BLaER1 treated with 17β-estradiol and CSF1 and Interleukin-3, amounts not matched to agents 10 nM and 100 nM (cell line): ENCODE results near the gene SLC2A8.
A peak's percentile ranks its signal among the peaks of the same experiment; 100 is the strongest.

ENCODE experiments used
- H3K27ac ChIP-seq, 11 experiments: shearing (Covaris generic); formaldehyde crosslinking; 2 replicates each; pipeline ENCODE4 v1.8.1; 2022
- H3K27me3 ChIP-seq, 11 experiments: shearing (Covaris generic); formaldehyde crosslinking; 2 replicates each; pipeline ENCODE4 v1.8.1; 2022
- H3K36me3 ChIP-seq, 11 experiments: shearing (Covaris generic); formaldehyde crosslinking; 2 replicates each; pipeline ENCODE4 v1.8.1; 2022
- H3K4me1 ChIP-seq, 10 experiments: shearing (Covaris generic); formaldehyde crosslinking; 2 replicates each; pipeline ENCODE4 v1.8.1; 2022
- H3K4me2 ChIP-seq, 11 experiments: shearing (Covaris generic); formaldehyde crosslinking; 2 replicates each; pipeline ENCODE4 v1.8.1; 2022
- H3K4me3 ChIP-seq, 10 experiments: shearing (Covaris generic); formaldehyde crosslinking; 2 replicates each; pipeline ENCODE4 v1.8.1; 2022
- H3K9ac ChIP-seq, 11 experiments: shearing (Covaris generic); formaldehyde crosslinking; 2 replicates each; pipeline ENCODE4 v1.8.1; 2022
- H3K9me3 ChIP-seq, 11 experiments: shearing (Covaris generic); formaldehyde crosslinking; replicated peaks in 1 of 11; 2 replicates each; pipeline ENCODE4 v1.8.1; 2022
- H4K20me1 ChIP-seq, 11 experiments: shearing (Covaris generic); formaldehyde crosslinking; 2 replicates each; pipeline ENCODE4 v1.8.1; 2022
- Cebpa-rat ChIP-seq, 11 experiments: shearing (Covaris generic); IDR thresholded peaks; 2 replicates each; pipeline ENCODE4 v1.8.1; 2022

Gene SLC2A8

DNA sequence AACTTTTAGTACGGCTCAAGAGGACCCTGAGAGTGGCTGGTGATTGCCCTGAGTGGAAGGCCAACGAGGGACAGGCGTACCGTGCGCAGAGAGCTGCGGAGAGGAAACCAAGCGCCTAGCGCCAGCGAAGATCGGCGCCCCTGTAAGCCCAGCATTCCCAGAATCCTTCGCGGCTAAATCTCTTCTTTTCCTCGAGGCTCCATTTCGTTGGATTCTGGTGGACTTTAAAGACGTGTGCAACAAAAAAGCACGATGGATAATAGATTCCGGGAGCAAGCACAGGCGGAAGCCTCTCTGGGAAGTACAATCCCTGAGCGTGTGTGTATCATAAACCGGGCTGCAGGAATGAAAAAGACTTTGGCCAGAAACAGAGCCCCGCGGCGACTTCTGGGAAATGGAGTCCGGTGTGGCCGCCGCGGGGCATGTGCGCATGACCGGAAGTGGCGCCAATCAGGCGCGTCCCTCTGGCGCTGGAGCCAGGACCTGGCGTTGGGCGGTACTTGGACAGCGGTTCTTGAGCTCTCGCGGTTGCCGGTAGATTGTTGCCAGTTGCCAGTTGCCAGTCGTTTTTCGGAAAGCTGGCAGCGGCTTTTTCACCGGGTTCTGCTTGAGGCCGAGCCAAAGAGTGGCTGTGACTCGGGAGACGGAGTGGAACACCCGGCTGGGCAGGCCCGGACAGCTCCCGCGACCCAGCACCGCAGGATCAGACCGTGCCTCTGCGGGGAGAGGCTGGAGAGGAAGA lies 27.1 kb downstream of the SLC2A8 start, which contains the start of gene ZNF79:
ZNF79 (plus strand) TSS at position 449 of the 742 bp plus-strand sequence. CDS start 406 bp downstream, outside the sequence.
- peak within 1 kb of the TSS; percentile 83 to 91 (median 89) for H3K9ac ChIP-seq
- peaks cover 9 to 30% (median 18%) of the 10 kb centered on the region in 11 experiments for H3K36me3 ChIP-seq
- peak within 1 kb of the TSS; percentile 76 to 90 (median 84) for H3K27ac ChIP-seq
- no peaks in the 10 kb centered on the region for H3K27me3 ChIP-seq
- peaks cover 5 to 48% (median 23%) of the 10 kb centered on the region in 11 experiments; a peak in 13 of 22 replicates for H4K20me1 ChIP-seq
- peaks cover 38 to 66% (median 40%) of the 10 kb centered on the region in 10 experiments for H3K4me1 ChIP-seq
- peak within 1 kb of the TSS; percentile 79 to 93 (median 87) for H3K4me3 ChIP-seq
- no peak for TF ChIP-seq Cebpa-rat (IDR thresholded peaks at IDR 0.05)
- peak within 1 kb of the TSS; percentile 87 to 99 (median 97) for H3K4me2 ChIP-seq
- no peaks in the 10 kb centered on the region for H3K9me3 ChIP-seq

DNA sequence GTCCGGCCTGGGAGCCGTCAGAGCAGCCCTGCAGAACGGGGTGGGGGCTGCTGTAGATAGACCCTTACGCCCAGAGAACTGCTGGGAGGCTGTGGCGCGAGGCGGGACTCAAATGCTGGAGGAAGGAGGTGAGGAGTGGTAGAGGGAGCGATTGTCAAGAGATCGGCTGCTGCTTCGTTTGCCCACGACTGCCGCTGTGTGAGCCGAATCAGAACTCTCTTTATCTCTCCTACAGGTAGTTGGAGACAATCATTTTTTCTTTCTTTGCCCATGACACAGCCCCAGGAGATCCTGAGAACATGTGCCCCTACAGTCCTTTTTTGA lies 27.7 kb downstream of the SLC2A8 start:
- Histone ChIP-seq H3K27me3 (no peaks in the 10 kb centered on the region), H3K4me3 (peak overlapping the region; percentile 79 to 93 (median 87)), H3K9ac (peak overlapping the region; percentile 83 to 91 (median 89)), H3K4me2 (peak overlapping the region; percentile 87 to 99 (median 97)), H3K4me1 (peaks cover 38 to 60% (median 40%) of the 10 kb centered on the region in 10 experiments), H4K20me1 (peaks cover 5 to 49% (median 23%) of the 10 kb centered on the region in 11 experiments; a peak in 12 of 22 replicates), H3K27ac (peak overlapping the region; percentile 76 to 90 (median 84)), H3K9me3 (no peaks in the 10 kb centered on the region), H3K36me3 (peaks cover 14 to 35% (median 24%) of the 10 kb centered on the region in 11 experiments)
- no peak for TF ChIP-seq Cebpa-rat (IDR thresholded peaks at IDR 0.05)

DNA sequence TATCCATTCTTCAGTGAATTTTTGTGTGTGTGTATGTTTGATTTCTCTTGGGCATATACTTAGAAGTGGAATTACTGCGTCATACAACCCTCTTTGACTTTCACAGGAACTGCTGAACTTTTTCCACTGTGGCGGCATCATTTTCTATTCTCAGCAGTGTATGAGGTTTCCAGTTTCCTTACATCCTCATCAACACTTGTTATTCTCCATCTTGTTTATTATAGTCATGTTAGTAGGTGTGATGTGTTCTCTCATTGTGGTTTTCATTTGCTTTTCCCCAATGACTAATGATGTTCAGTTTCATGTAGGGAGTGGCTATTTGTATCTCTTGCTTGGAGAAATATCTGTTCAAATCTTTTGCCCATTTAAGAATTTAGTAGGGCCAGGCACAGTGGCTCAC lies 29.8 kb downstream of the SLC2A8 start:
- Histone ChIP-seq H3K9ac (peak overlapping the region in 1 of 11 experiments; percentile 37; a peak in 1 of 22 replicates), H3K4me2 (peak overlapping the region; percentile 16 to 99 (median 95); a peak in 21 of 22 replicates), H3K4me1 (peaks cover 38 to 48% (median 40%) of the 10 kb centered on the region in 10 experiments), H3K9me3 (no peaks in the 10 kb centered on the region), H4K20me1 (peaks cover 5 to 49% (median 29%) of the 10 kb centered on the region in 11 experiments; a peak in 14 of 22 replicates), H3K27ac (no peak overlapping the region), H3K4me3 (no peak overlapping the region), H3K36me3 (peaks cover 33 to 57% (median 45%) of the 10 kb centered on the region in 11 experiments), H3K27me3 (no peaks in the 10 kb centered on the region)
- TF ChIP-seq Cebpa-rat (IDR thresholded peaks at IDR 0.05) = no peak

DNA sequence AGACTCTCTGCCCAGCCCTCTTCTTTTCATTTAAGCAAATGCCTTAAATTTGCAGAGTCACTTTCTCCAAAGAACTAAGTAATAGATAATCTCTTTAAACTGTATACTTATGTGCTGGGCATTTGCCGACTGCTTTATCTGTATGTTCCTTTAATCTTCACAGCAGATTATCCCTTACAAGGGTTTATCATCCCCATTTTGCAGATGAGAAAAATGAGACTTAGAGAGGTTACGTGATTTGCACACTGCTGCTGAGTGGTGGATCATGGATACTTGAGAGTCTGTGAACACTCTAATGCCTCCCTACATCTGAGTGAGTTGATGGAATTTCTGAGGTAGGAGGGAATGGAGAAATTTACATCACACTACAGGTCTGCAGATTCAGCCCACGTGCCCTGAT lies 31.4 kb downstream of the SLC2A8 start:
- Histone ChIP-seq H3K27me3 (no peaks in the 10 kb centered on the region), H4K20me1 (peaks cover 5 to 58% (median 32%) of the 10 kb centered on the region in 11 experiments; a peak in 15 of 22 replicates), H3K4me3 (no peak overlapping the region), H3K4me1 (peaks cover 23 to 32% (median 25%) of the 10 kb centered on the region in 10 experiments), H3K9ac (no peak overlapping the region), H3K27ac (no peak overlapping the region), H3K36me3 (peaks cover 42 to 72% (median 58%) of the 10 kb centered on the region in 11 experiments), H3K4me2 (no peak overlapping the region), H3K9me3 (no peaks in the 10 kb centered on the region)
- no peak for TF ChIP-seq Cebpa-rat (IDR thresholded peaks at IDR 0.05)

DNA sequence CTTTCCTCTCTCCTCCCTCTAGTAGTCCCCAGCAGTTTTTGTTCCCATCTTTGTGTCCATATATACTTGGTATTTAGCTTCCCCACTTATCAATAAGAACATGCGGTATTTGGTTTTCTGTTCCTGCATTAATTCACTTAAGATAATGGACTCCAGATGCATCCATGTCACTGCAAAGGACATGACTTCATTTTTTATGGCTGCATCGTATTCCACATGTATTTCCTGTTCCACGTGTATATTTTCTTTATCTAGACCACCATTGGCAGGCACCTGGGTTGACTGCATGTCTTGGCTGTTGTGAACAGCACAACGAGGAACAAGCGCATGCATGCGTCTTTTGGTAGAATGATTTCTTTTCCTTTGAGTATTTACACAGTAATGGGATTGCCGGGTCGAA lies 33.4 kb downstream of the SLC2A8 start:
- Histone ChIP-seq H3K27me3 (no peaks in the 10 kb centered on the region), H3K4me3 (no peak overlapping the region), H3K4me1 (peaks cover 15 to 27% (median 17%) of the 10 kb centered on the region in 10 experiments), H3K9ac (no peak overlapping the region), H4K20me1 (peaks cover 4 to 54% (median 31%) of the 10 kb centered on the region in 11 experiments; a peak in 15 of 22 replicates), H3K36me3 (peaks cover 63 to 93% (median 79%) of the 10 kb centered on the region in 11 experiments), H3K9me3 (no peaks in the 10 kb centered on the region), H3K4me2 (no peak overlapping the region), H3K27ac (no peak overlapping the region)
- TF ChIP-seq Cebpa-rat (IDR thresholded peaks at IDR 0.05) = no peak

DNA sequence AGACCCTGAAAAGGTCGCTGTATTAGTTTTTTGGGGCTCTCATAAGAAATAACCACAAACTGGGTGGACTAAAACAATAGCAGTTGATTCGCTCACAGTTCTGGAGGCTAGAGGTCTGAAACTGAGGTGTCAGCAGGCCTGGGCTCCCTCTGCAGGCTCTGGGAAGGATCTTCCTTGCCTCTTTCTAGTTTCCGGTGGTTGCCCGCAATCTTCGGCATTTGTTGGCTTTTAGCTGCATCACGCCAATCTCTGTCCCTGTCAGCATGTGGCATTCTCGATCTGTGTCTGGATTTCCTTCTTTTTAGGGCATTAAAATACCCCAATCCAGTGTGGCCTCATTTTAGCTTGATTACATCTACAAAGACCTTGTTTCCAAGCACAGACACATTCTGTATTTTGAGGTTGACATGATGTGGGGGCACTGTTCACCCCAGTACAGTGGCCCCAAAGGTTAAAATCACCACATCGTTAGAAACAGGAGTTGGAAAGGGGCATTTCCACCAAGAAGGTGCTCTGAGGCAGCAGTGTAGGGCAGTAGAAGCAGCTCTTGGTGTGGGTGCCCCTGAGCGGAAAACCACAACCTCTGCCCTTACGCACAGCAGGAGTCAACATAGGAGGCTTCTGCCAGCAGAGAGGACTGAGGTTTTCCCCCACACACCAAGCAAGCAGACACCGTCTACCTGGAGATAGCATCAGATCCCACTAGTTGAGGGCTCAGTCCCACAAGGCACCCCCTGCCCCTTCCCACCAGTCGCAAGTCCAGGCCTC lies 40.7 kb downstream of the SLC2A8 start:
- Histone ChIP-seq H3K36me3 (peaks cover 96 to 100% (median 99%) of the 10 kb centered on the region in 11 experiments), H3K9me3 (peaks cover 0 to 17% (median 0%) of the 10 kb centered on the region in 11 experiments; a peak in 6 of 22 replicates), H3K9ac (0 out of 22 replicates have a peak overlapping the region, but pooled peaks of 1 of the 11 experiments have one; percentile 6), H4K20me1 (peaks cover 0 to 23% (median 11%) of the 10 kb centered on the region in 11 experiments; a peak in 12 of 22 replicates), H3K27me3 (no peaks in the 10 kb centered on the region), H3K4me2 (no peak overlapping the region; a peak in 1 of 22 replicates), H3K4me1 (no peaks in the 10 kb centered on the region; a peak in 1 of 20 replicates), H3K27ac (no peak overlapping the region), H3K4me3 (no peak overlapping the region)
- no peak for TF ChIP-seq Cebpa-rat (IDR thresholded peaks at IDR 0.05)

DNA sequence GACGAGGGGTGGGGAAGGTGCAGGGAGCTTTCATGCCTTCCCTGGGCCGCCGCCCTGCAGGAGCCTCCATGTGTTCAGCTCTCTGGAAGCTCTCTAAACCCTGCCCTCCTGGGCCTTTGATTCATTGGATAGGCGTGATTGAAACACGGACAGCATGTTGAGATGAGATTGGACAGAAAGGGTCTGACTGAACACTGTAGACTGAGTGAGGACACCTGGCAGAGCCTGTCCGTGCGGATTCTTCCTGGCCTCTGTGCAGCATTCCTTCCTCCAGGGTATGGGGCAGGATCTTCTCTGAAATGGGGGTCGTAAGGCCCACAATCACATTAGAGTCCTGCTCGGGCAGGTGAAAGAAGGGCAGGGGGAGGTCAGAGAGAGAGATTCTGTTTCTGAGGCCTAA lies 41.4 kb downstream of the SLC2A8 start:
- Histone ChIP-seq H3K27ac (no peak overlapping the region), H3K27me3 (no peaks in the 10 kb centered on the region), H3K4me1 (peaks cover 0 to 6% (median 3%) of the 10 kb centered on the region in 10 experiments; a peak in 7 of 20 replicates), H3K4me2 (no peak overlapping the region), H3K9ac (no peak overlapping the region), H4K20me1 (peaks cover 0 to 23% (median 11%) of the 10 kb centered on the region in 11 experiments; a peak in 13 of 22 replicates), H3K9me3 (peaks cover 0 to 24% (median 0%) of the 10 kb centered on the region in 11 experiments; a peak in 6 of 22 replicates), H3K4me3 (no peak overlapping the region), H3K36me3 (peaks cover 97 to 100% (median 99%) of the 10 kb centered on the region in 11 experiments)
- no peak for TF ChIP-seq Cebpa-rat (IDR thresholded peaks at IDR 0.05)

DNA sequence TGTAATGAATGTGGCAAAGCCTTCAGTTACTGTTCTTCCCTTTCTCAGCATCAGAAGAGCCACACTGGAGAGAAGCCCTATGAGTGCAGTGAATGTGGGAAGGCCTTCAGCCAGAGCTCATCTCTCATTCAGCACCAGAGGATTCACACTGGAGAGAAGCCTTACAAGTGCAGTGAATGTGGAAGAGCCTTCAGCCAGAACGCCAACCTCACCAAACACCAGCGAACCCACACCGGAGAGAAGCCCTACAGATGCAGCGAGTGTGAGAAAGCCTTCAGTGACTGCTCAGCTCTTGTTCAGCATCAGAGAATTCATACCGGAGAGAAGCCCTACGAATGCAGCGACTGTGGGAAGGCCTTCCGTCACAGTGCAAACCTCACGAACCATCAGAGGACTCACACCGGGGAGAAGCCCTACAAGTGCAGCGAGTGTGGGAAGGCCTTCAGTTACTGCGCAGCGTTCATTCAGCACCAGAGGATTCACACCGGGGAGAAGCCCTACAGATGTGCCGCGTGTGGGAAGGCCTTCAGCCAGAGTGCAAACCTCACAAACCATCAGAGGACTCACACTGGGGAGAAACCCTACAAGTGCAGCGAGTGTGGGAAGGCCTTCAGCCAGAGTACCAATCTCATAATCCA lies 47.4 kb downstream of the SLC2A8 start:
- Histone ChIP-seq H3K27ac (peak overlapping the region in 8 of 11 experiments; percentile 28 to 61 (median 49); a peak in 14 of 22 replicates), H3K9me3 (peaks cover 15 to 65% (median 27%) of the 10 kb centered on the region in 11 experiments; a peak in 21 of 22 replicates), H3K4me2 (peak overlapping the region in 7 of 11 experiments; percentile 8 to 40 (median 29); a peak in 15 of 22 replicates), H4K20me1 (peaks cover 34 to 66% (median 57%) of the 10 kb centered on the region in 11 experiments), H3K9ac (peak overlapping the region in 4 of 11 experiments; percentile 4 to 25 (median 15); a peak in 8 of 22 replicates), H3K27me3 (no peaks in the 10 kb centered on the region), H3K4me1 (peaks cover 13 to 52% (median 40%) of the 10 kb centered on the region in 10 experiments), H3K4me3 (no peak overlapping the region), H3K36me3 (peaks cover 92 to 100% (median 95%) of the 10 kb centered on the region in 11 experiments)
- TF ChIP-seq Cebpa-rat (IDR thresholded peaks at IDR 0.05) = no peak
